Measurements from ENCODE around the gene CDKN2D. TPM values are rescaled to one million over a fixed set of nuclear protein-coding genes. Genes with fewer than 3 reads are reported as not detected.
A peak's percentile ranks its signal among the peaks of the same experiment; 100 is the strongest.

CDKN2D gene
- total RNA-seq, 1 donor from 2014 or later = 5.4 TPM

DNA sequence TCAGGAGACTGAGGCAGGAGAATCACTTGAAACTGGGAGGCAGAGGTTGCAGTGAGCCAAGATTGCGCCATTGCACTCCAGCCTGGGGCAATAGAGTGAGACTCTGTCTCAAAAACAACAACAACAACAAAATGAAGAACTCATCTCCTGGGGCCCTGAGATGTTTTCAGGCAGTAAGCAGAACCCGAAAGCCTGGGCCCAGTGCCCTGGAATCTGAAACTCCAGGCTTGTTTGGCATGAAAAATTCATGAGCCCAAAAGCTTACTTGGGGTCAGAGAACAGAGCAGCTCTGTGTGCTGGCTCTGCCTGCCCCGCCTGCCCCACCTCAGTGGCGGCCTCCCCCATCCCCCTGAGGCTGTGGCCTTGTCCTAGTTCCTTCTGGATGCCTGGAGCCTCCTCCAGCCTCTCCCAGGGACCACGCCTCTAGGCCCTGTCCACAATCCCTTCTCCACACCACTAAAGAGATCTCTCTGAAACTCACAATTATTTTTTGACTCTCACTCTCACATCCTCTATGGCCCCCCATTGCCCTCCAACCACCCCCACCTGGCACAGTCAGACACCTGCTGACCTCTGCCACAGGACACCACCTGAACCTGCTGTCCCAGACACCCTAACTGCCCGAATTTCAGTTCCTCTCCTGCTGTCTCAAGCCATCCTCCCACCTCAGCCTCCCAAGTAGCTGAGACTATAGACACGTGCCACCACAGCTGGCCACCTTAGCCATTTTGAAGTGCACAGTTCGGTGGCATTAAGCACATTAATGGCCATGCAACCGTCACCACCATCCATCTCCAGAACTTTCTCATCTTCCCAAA lies 25.2 kb upstream of the CDKN2D start:
- Mint-ChIP-seq H3K4me1 (ENCODE audit: low read depth, unreplicated experiment) (no peaks in the 10 kb centered on the region), H3K9me3 (ENCODE audit: unreplicated experiment) (no peaks in the 10 kb centered on the region), H3K27ac (ENCODE audit: unreplicated experiment) (no peak overlapping the region), H3K36me3 (ENCODE audit: low read depth, unreplicated experiment) (no peaks in the 10 kb centered on the region), H3K4me3 (ENCODE audit: unreplicated experiment) (peak overlapping the region; percentile 56), H3K27me3 (ENCODE audit: low read depth, unreplicated experiment) (peaks cover 12% of the 10 kb centered on the region)
- no peaks in the 10 kb centered on the region for H3K36me3 ChIP-seq (ENCODE audit: insufficient read depth, low read length)
- DNase-seq (ENCODE audit: low read depth) (no peak), FAIRE-seq (no peak)
- no peak overlapping the region for H3K27ac ChIP-seq (ENCODE audit: low read depth, low read length)
- H3K79me2 ChIP-seq (ENCODE audit: insufficient read depth, low read length) = no peaks in the 10 kb centered on the region
- no peak overlapping the region for H3K4me2 ChIP-seq (ENCODE audit: low read length)
- H3K4me1 ChIP-seq (ENCODE audit: insufficient read depth, low read length) = no peaks in the 10 kb centered on the region
- no peak overlapping the region for H2AFZ ChIP-seq (ENCODE audit: low read depth, low read length)
- no peaks in the 10 kb centered on the region for H4K20me1 ChIP-seq (ENCODE audit: insufficient read depth, low read length)
- no peaks in the 10 kb centered on the region for H3K9me3 ChIP-seq (ENCODE audit: insufficient read depth, low read depth, low read length)
- no peaks in the 10 kb centered on the region for H3K27me3 ChIP-seq (ENCODE audit: insufficient read depth, low read length)
- H3K4me3 ChIP-seq (ENCODE audit: insufficient read depth, low read depth, low read length) = no peak overlapping the region
- TF ChIP-seq EZH2 (IDR thresholded peaks at IDR 0.05; ENCODE audit: insufficient read depth, low read length) = no peak
- TF ChIP-seq, protein P1, sequence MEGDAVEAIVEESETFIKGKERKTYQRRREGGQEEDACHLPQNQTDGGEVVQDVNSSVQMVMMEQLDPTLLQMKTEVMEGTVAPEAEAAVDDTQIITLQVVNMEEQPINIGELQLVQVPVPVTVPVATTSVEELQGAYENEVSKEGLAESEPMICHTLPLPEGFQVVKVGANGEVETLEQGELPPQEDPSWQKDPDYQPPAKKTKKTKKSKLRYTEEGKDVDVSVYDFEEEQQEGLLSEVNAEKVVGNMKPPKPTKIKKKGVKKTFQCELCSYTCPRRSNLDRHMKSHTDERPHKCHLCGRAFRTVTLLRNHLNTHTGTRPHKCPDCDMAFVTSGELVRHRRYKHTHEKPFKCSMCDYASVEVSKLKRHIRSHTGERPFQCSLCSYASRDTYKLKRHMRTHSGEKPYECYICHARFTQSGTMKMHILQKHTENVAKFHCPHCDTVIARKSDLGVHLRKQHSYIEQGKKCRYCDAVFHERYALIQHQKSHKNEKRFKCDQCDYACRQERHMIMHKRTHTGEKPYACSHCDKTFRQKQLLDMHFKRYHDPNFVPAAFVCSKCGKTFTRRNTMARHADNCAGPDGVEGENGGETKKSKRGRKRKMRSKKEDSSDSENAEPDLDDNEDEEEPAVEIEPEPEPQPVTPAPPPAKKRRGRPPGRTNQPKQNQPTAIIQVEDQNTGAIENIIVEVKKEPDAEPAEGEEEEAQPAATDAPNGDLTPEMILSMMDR (IDR thresholded peaks at IDR 0.05; ENCODE audit: insufficient read depth, low read depth, low read length) = no peak
- H3K9ac ChIP-seq (ENCODE audit: low read length) = no peak overlapping the region

DNA sequence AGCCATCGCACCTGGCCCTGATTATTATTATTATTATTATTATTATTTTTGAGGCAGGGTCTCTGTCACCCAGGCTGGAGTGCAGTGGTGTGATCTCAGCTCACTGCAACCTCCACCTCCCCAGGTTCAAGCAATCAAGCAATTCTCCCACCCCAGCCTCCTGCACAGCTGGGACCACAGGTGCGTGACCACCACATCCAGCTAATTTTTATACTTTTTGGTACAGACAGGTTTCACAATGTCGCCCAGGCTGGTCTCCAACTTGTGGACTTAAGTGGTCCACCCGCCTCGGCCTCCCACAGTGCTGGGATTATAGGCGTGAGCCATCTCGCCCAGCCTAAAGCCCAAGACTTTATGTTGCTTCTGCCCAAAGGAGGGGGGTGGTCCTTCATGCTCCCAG lies 24.4 kb upstream of the CDKN2D start:
- no peak for DNase-seq (ENCODE audit: low read depth)
- Histone ChIP-seq H3K79me2 (ENCODE audit: insufficient read depth, low read length) (no peaks in the 10 kb centered on the region), H3K4me1 (ENCODE audit: insufficient read depth, low read length) (no peaks in the 10 kb centered on the region), H3K27me3 (ENCODE audit: insufficient read depth, low read length) (no peaks in the 10 kb centered on the region), H4K20me1 (ENCODE audit: insufficient read depth, low read length) (no peaks in the 10 kb centered on the region), H3K4me2 (ENCODE audit: low read length) (no peak overlapping the region), H3K4me3 (ENCODE audit: insufficient read depth, low read depth, low read length) (no peak overlapping the region), H2AFZ (ENCODE audit: low read depth, low read length) (no peak overlapping the region), H3K36me3 (ENCODE audit: insufficient read depth, low read length) (no peaks in the 10 kb centered on the region), H3K27ac (ENCODE audit: low read depth, low read length) (no peak overlapping the region), H3K9ac (ENCODE audit: low read length) (no peak overlapping the region), H3K9me3 (ENCODE audit: insufficient read depth, low read depth, low read length) (no peaks in the 10 kb centered on the region)
- peaks cover 6% of the 10 kb centered on the region for H3K27me3 Mint-ChIP-seq (ENCODE audit: low read depth, unreplicated experiment)
- FAIRE-seq = no peak
- H3K4me3 Mint-ChIP-seq (ENCODE audit: unreplicated experiment) = no peak overlapping the region
- H3K27ac Mint-ChIP-seq (ENCODE audit: unreplicated experiment) = no peak overlapping the region
- no peaks in the 10 kb centered on the region for H3K36me3 Mint-ChIP-seq (ENCODE audit: low read depth, unreplicated experiment)
- TF ChIP-seq EZH2 (IDR thresholded peaks at IDR 0.05; ENCODE audit: insufficient read depth, low read length) = no peak
- TF ChIP-seq, protein P1 (IDR thresholded peaks at IDR 0.05; ENCODE audit: insufficient read depth, low read depth, low read length) = no peak
- no peaks in the 10 kb centered on the region for H3K9me3 Mint-ChIP-seq (ENCODE audit: unreplicated experiment)
- H3K4me1 Mint-ChIP-seq (ENCODE audit: low read depth, unreplicated experiment) = no peaks in the 10 kb centered on the region

DNA sequence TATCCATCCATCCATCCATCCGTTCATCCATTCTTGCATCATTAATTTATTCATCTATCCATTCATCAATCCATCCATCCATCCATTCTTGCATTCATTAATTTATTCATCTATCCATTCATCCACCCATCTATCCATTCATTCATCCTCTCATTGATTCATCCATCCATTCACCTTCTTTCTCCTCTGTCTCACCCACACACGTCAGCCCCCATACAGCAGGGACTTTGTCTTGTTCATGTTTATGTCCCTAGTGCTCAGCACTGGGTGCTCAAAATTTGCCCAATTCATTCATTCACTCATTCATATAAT lies 19.0 kb upstream of the CDKN2D start:
- peaks cover 17% of the 10 kb centered on the region for H3K27me3 ChIP-seq (ENCODE audit: insufficient read depth, low read length)
- no peaks in the 10 kb centered on the region for H3K36me3 ChIP-seq (ENCODE audit: insufficient read depth, low read length)
- Mint-ChIP-seq H3K4me1 (ENCODE audit: low read depth, unreplicated experiment) (no peaks in the 10 kb centered on the region), H3K4me3 (ENCODE audit: unreplicated experiment) (no peak overlapping the region), H3K27me3 (ENCODE audit: low read depth, unreplicated experiment) (peaks cover 17% of the 10 kb centered on the region), H3K27ac (ENCODE audit: unreplicated experiment) (no peak overlapping the region), H3K36me3 (ENCODE audit: low read depth, unreplicated experiment) (no peaks in the 10 kb centered on the region), H3K9me3 (ENCODE audit: unreplicated experiment) (no peaks in the 10 kb centered on the region)
- H3K4me1 ChIP-seq (ENCODE audit: insufficient read depth, low read length) = no peaks in the 10 kb centered on the region
- no peak overlapping the region for H3K4me2 ChIP-seq (ENCODE audit: low read length)
- no peak for FAIRE-seq
- no peak for TF ChIP-seq EZH2 (IDR thresholded peaks at IDR 0.05; ENCODE audit: insufficient read depth, low read length)
- TF ChIP-seq, protein P1 (IDR thresholded peaks at IDR 0.05; ENCODE audit: insufficient read depth, low read depth, low read length) = no peak
- no peaks in the 10 kb centered on the region for H4K20me1 ChIP-seq (ENCODE audit: insufficient read depth, low read length)
- H3K9me3 ChIP-seq (ENCODE audit: insufficient read depth, low read depth, low read length) = no peaks in the 10 kb centered on the region
- no peaks in the 10 kb centered on the region for H3K79me2 ChIP-seq (ENCODE audit: insufficient read depth, low read length)
- H3K4me3 ChIP-seq (ENCODE audit: insufficient read depth, low read depth, low read length) = no peak overlapping the region
- DNase-seq (ENCODE audit: low read depth) = no peak
- no peak overlapping the region for H3K9ac ChIP-seq (ENCODE audit: low read length)
- H3K27ac ChIP-seq (ENCODE audit: low read depth, low read length) = no peak overlapping the region
- H2AFZ ChIP-seq (ENCODE audit: low read depth, low read length) = no peak overlapping the region
